ENCODE results near the gene DDX3X. TPM values are rescaled to one million over a fixed set of nuclear protein-coding genes. Genes with fewer than 3 reads are reported as not detected.

DDX3X gene
- total RNA-seq, 1 experiment from 2014 or later = 266 TPM

DNA sequence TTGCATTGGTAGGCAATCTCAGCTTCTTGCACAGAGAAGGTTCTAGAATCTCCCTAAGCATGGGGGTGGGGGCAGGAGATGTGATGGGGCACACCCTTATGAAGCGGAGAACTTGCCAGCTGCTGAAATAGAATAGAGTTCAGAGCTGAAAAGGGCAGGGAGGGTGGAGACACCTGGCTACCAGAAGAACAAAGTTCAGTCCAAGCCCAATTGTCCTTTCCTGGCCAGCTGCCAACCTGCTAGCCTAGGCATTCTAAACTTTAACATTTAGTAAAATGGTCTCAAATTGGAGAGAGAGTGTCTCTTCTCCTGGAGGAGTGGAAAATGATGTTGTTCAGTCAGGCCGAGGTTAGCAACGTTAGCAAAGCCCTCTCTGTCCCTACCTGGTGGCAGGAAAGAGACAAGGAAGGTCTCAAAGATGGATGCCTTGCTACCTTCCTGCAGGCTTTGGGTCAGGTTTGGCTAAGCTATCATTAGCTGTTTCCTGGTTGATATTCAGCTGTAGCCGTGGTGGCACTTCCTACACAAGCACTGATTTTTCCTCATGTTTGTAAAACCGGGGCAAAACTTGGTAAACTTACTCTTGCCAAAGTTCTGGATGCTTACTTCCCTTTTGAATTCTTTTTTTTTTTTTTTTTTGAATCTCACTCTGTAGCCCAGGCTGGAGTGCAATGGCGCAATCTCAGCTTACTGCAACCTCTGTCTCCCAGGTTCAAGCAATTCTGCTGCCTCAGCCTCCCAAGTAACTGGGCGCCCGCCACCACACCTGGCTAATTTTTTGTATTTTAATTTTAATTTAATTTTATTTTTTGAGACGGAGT is 78.5 kb downstream of the DDX3X start:
- H3K27ac ChIP-seq (ENCODE audit: low read length) = no peak overlapping the region
- in situ Hi-C loops (cut with HindIII; ENCODE audit: low pct_unique_long_range_greater_than_20kb, low sequenced_read_pairs) = no loop called here
- no TSS peak for BruUV-seq (replicated peaks)
- TF ChIP-seq, protein P1, sequence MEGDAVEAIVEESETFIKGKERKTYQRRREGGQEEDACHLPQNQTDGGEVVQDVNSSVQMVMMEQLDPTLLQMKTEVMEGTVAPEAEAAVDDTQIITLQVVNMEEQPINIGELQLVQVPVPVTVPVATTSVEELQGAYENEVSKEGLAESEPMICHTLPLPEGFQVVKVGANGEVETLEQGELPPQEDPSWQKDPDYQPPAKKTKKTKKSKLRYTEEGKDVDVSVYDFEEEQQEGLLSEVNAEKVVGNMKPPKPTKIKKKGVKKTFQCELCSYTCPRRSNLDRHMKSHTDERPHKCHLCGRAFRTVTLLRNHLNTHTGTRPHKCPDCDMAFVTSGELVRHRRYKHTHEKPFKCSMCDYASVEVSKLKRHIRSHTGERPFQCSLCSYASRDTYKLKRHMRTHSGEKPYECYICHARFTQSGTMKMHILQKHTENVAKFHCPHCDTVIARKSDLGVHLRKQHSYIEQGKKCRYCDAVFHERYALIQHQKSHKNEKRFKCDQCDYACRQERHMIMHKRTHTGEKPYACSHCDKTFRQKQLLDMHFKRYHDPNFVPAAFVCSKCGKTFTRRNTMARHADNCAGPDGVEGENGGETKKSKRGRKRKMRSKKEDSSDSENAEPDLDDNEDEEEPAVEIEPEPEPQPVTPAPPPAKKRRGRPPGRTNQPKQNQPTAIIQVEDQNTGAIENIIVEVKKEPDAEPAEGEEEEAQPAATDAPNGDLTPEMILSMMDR (IDR thresholded peaks at IDR 0.05) = no peak
- TF ChIP-seq SIN3A (IDR thresholded peaks at IDR 0.05; ENCODE audit: borderline replicate concordance, insufficient read depth, low read depth, low read length) (no peak), POLR2AphosphoS5 (IDR thresholded peaks at IDR 0.05; ENCODE audit: low read depth, low read length) (no peak), TCF7L2 (IDR thresholded peaks at IDR 0.05; ENCODE audit: low read depth, low read length) (no peak)
- TF ChIP-seq, protein P2, sequence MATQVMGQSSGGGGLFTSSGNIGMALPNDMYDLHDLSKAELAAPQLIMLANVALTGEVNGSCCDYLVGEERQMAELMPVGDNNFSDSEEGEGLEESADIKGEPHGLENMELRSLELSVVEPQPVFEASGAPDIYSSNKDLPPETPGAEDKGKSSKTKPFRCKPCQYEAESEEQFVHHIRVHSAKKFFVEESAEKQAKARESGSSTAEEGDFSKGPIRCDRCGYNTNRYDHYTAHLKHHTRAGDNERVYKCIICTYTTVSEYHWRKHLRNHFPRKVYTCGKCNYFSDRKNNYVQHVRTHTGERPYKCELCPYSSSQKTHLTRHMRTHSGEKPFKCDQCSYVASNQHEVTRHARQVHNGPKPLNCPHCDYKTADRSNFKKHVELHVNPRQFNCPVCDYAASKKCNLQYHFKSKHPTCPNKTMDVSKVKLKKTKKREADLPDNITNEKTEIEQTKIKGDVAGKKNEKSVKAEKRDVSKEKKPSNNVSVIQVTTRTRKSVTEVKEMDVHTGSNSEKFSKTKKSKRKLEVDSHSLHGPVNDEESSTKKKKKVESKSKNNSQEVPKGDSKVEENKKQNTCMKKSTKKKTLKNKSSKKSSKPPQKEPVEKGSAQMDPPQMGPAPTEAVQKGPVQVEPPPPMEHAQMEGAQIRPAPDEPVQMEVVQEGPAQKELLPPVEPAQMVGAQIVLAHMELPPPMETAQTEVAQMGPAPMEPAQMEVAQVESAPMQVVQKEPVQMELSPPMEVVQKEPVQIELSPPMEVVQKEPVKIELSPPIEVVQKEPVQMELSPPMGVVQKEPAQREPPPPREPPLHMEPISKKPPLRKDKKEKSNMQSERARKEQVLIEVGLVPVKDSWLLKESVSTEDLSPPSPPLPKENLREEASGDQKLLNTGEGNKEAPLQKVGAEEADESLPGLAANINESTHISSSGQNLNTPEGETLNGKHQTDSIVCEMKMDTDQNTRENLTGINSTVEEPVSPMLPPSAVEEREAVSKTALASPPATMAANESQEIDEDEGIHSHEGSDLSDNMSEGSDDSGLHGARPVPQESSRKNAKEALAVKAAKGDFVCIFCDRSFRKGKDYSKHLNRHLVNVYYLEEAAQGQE (IDR thresholded peaks at IDR 0.05; ENCODE audit: insufficient read depth in 1 of 2, low read depth in 2 of 2, low read length in 1 of 2) = no peak
- no peaks in the 10 kb centered on the region for H3K27me3 ChIP-seq (ENCODE audit: control insufficient read depth, insufficient read depth, low read length)
- no peak overlapping the region for H3K4me3 ChIP-seq (ENCODE audit: low read depth in 2 of 2, low read length in 2 of 2)
- ATAC-seq = no peak
- CTCF ChIA-PET = no interaction called here
- no peaks in the 10 kb centered on the region for H3K36me3 ChIP-seq (ENCODE audit: control insufficient read depth, insufficient read depth, low read length)
- no peak for DNase-seq (ENCODE audit: low read depth, low spot score)
- POLR2A ChIA-PET = no interaction called here
- H3K4me1 ChIP-seq (ENCODE audit: control insufficient read depth, insufficient read depth, low read length) = no peaks in the 10 kb centered on the region
- H3K9me3 ChIP-seq (ENCODE audit: control insufficient read depth, insufficient read depth, low read depth, low read length) = no peaks in the 10 kb centered on the region
- intact Hi-C loops (cut with micrococcal nuclease; ENCODE audit: unreplicated experiment) = no loop called here

Other genes starting within 250 kb of the DDX3X start
- 44.4 TPM for gene USP9X, start 248.7 kb upstream of the DDX3X start, total RNA-seq (2021; ENCODE audit: unreplicated experiment)
- not detected for gene NYX, start 113.2 kb downstream of the DDX3X start, total RNA-seq (2021; ENCODE audit: unreplicated experiment)

All from Panc1 (cell line).